ENCODE measurements around the gene WWC2.

WWC2 gene

DNA sequence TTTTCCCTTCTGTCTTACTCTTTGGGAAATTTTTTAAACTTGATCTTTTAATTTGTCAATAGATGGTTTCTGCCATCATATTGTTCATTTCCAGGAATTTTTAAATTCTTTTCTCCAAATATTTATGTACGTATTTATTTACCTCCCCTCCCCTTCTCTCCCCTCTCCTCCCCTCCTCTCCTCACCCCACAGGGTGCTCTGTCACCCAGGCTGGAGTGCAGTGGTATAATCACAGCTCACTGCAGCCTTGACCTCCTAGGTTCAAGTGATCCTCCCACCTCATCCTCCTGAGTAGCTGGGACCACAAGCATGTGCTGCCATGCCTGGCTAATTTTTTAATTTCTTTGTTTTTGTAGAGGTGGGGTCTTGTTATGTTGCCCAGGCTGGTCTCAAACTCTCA, 73.8 kb downstream of the WWC2 start:
- TF ChIP-seq, protein P1, sequence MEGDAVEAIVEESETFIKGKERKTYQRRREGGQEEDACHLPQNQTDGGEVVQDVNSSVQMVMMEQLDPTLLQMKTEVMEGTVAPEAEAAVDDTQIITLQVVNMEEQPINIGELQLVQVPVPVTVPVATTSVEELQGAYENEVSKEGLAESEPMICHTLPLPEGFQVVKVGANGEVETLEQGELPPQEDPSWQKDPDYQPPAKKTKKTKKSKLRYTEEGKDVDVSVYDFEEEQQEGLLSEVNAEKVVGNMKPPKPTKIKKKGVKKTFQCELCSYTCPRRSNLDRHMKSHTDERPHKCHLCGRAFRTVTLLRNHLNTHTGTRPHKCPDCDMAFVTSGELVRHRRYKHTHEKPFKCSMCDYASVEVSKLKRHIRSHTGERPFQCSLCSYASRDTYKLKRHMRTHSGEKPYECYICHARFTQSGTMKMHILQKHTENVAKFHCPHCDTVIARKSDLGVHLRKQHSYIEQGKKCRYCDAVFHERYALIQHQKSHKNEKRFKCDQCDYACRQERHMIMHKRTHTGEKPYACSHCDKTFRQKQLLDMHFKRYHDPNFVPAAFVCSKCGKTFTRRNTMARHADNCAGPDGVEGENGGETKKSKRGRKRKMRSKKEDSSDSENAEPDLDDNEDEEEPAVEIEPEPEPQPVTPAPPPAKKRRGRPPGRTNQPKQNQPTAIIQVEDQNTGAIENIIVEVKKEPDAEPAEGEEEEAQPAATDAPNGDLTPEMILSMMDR (conservative IDR thresholded peaks at IDR 0.05) = no peak
- no peak for TF ChIP-seq ZFX (IDR thresholded peaks at IDR 0.05)
- no peak overlapping the region for H3K27ac ChIP-seq

- no peak overlapping the region for H3K27ac ChIP-seq
- TF ChIP-seq, protein P1 (conservative IDR thresholded peaks at IDR 0.05) = no peak
- no peak for TF ChIP-seq ZFX (IDR thresholded peaks at IDR 0.05)
These were observed 74.8 kb downstream of the WWC2 start for GRCh38 chr4:183173580-183174526.

- no peak overlapping the region for H3K27ac ChIP-seq
These were observed 76.7 kb downstream of the WWC2 start for GRCh38 chr4:183175631-183176232.

DNA sequence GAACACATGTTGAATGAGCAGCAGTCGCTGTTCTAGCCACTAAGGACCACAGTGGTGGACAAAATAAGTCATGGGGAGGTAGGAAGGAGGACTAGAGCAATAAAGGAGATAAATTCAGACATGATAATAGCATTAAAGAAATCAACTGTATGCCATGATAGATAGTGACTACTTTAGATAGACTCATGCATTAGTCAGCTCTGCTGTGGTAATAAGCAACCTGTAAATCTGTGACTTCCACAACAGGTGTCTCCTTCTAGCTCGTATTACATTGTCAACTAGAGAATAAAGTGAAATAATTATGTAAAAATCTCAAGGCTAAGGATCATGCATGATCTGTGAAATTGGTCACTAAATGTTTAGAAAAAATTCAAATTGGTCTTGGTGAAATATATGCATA, 77.9 kb downstream of the WWC2 start:
- TF ChIP-seq ZFX (IDR thresholded peaks at IDR 0.05) = no peak
- TF ChIP-seq, protein P1 (conservative IDR thresholded peaks at IDR 0.05) = no peak
- H3K27ac ChIP-seq = no peak overlapping the region

More at GRCh38 chr4:183175631-183176232, 76.7 kb downstream of the WWC2 start:
- no peak for TF ChIP-seq ZFX (IDR thresholded peaks at IDR 0.05)
- TF ChIP-seq, protein P1 (conservative IDR thresholded peaks at IDR 0.05) = no peak

GRCh38 chr4:183178201-183178600, 79.1 kb downstream of the WWC2 start:
- no peak overlapping the region for H3K27ac ChIP-seq
- TF ChIP-seq, protein P1 (conservative IDR thresholded peaks at IDR 0.05) = no peak
- TF ChIP-seq ZFX (IDR thresholded peaks at IDR 0.05) = no peak

- no peak overlapping the region for H3K27ac ChIP-seq
- TF ChIP-seq, protein P1 (conservative IDR thresholded peaks at IDR 0.05) = no peak
- no peak for TF ChIP-seq ZFX (IDR thresholded peaks at IDR 0.05)
These were observed 81.0 kb downstream of the WWC2 start for GRCh38 chr4:183180096-183180495.

DNA sequence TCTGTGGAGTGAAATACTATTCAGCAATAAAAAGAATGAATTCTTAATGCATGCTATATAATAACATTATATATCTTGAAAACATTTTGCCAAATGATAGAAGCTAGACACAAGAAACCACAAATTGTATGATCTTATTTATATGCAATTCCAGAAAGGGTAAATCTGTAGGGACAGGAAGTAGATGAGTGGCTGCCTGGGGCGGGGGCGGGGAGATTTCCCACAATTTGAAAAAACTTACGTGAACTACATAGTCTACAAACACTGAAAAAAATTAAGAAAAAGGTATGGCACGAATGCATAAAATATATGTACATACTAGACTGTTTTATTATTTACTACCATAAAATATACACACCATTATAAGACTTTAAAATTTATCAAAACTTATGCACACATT, 81.6 kb downstream of the WWC2 start:
- TF ChIP-seq ZFX (IDR thresholded peaks at IDR 0.05) = no peak
- TF ChIP-seq, protein P1 (conservative IDR thresholded peaks at IDR 0.05) = no peak
- H3K27ac ChIP-seq = no peak overlapping the region

Data from C4-2B (cell line).